Muscle layer of colon (tissue), 2 donors: ENCODE data around the gene RMI2.

Source experiments
- H3K27ac ChIP-seq: one replicate; pipeline ENCODE4 v1.7.0; 2013; ENCODE audit warnings: low read depth, mild to moderate bottlenecking, low read length, moderate library complexity
- H3K27me3 ChIP-seq, 2 donors: one replicate each; pipeline ENCODE4 v1.7.0; 2013; ENCODE audit warnings: low read length in 2 of 2, mild to moderate bottlenecking in 2 of 2; ENCODE audit not compliant: insufficient read depth in 2 of 2, control insufficient read depth in 1 of 2
- H3K36me3 ChIP-seq: one replicate; pipeline ENCODE4 v1.7.0; 2013; ENCODE audit warnings: mild to moderate bottlenecking, low read length; ENCODE audit not compliant: insufficient read depth
- H3K4me1 ChIP-seq: one replicate; pipeline ENCODE4 v1.7.0; 2013; ENCODE audit warnings: mild to moderate bottlenecking, low read length; ENCODE audit not compliant: insufficient read depth
- H3K4me3 ChIP-seq, 2 donors: one replicate each; pipeline ENCODE4 v1.7.0; 2013; ENCODE audit warnings: low read length in 2 of 2, low read depth in 1 of 2, mild to moderate bottlenecking in 1 of 2, moderate library complexity in 1 of 2
- H3K9ac ChIP-seq: one replicate; pipeline ENCODE4 v1.7.0; 2013; ENCODE audit warnings: low read length
- H3K9me3 ChIP-seq: one replicate; pipeline ENCODE4 v1.7.0; 2013; ENCODE audit warnings: mild to moderate bottlenecking, low read length
- donor health status: abdominal sarcoma.
- donor health status: Adenocarcinoma of cecum.

The RMI2 gene

GRCh38 chr16:11313493-11314308 lies 31.6 kb upstream of the RMI2 start:
- H3K4me3 ChIP-seq: no peak overlapping the region
- H3K4me1 ChIP-seq: no peaks in the 10 kb centered on the region
- H3K9me3 ChIP-seq: no peaks in the 10 kb centered on the region
- no peak overlapping the region for H3K27ac ChIP-seq
- H3K36me3 ChIP-seq: no peaks in the 10 kb centered on the region
- H3K27me3 ChIP-seq: no peaks in the 10 kb centered on the region
- H3K9ac ChIP-seq: no peak overlapping the region

GRCh38 chr16:11314309-11314894 lies 30.9 kb upstream of the RMI2 start:
- Histone ChIP-seq H3K27ac (no peak overlapping the region), H3K36me3 (no peaks in the 10 kb centered on the region), H3K27me3 (no peaks in the 10 kb centered on the region)

GRCh38 chr16:11315510-11315909 lies 29.7 kb upstream of the RMI2 start:
- H3K27me3 ChIP-seq: no peaks in the 10 kb centered on the region
- H3K27ac ChIP-seq: no peak overlapping the region
- H3K4me1 ChIP-seq: no peaks in the 10 kb centered on the region
- no peak overlapping the region for H3K4me3 ChIP-seq
- H3K9ac ChIP-seq: no peak overlapping the region
- no peaks in the 10 kb centered on the region for H3K9me3 ChIP-seq
- no peaks in the 10 kb centered on the region for H3K36me3 ChIP-seq

More at GRCh38 chr16:11314309-11314894, 30.9 kb upstream of the RMI2 start:
- no peak overlapping the region for H3K9ac ChIP-seq
- H3K4me1 ChIP-seq: no peaks in the 10 kb centered on the region
- no peak overlapping the region for H3K4me3 ChIP-seq
- no peaks in the 10 kb centered on the region for H3K9me3 ChIP-seq

- H3K9me3 ChIP-seq: no peaks in the 10 kb centered on the region
- no peaks in the 10 kb centered on the region for H3K27me3 ChIP-seq
- no peaks in the 10 kb centered on the region for H3K36me3 ChIP-seq
- no peak overlapping the region for H3K9ac ChIP-seq
- H3K4me1 ChIP-seq: no peaks in the 10 kb centered on the region
- no peak overlapping the region for H3K4me3 ChIP-seq
- H3K27ac ChIP-seq: no peak overlapping the region
Observed at GRCh38 chr16:11316331-11317015, 28.8 kb upstream of the RMI2 start.

DNA sequence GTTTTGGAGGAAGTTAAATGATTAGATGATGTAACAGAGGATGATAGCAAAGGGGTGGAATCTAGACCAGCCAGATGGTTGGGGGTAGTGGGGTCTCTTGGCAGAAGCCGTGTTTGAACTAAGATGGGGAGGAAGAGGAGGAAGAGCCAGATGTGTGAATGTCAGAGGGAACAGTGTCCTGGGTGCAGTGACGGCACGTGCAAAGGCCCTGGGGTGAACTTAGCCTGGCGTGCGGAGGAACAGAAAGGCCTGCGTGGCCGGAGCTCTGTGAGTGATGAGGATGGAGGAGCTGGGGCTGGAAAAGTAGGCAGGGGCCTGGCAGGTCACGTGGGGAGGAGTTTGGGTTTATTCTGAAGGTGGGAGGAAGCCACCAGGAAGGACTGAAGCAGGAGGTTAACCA lies 26.4 kb upstream of the RMI2 start:
- H3K4me3 ChIP-seq: no peak overlapping the region
- no peaks in the 10 kb centered on the region for H3K27me3 ChIP-seq
- H3K27ac ChIP-seq: no peak overlapping the region
- no peak overlapping the region for H3K9ac ChIP-seq
- no peaks in the 10 kb centered on the region for H3K4me1 ChIP-seq
- no peaks in the 10 kb centered on the region for H3K9me3 ChIP-seq
- H3K36me3 ChIP-seq: no peaks in the 10 kb centered on the region

DNA sequence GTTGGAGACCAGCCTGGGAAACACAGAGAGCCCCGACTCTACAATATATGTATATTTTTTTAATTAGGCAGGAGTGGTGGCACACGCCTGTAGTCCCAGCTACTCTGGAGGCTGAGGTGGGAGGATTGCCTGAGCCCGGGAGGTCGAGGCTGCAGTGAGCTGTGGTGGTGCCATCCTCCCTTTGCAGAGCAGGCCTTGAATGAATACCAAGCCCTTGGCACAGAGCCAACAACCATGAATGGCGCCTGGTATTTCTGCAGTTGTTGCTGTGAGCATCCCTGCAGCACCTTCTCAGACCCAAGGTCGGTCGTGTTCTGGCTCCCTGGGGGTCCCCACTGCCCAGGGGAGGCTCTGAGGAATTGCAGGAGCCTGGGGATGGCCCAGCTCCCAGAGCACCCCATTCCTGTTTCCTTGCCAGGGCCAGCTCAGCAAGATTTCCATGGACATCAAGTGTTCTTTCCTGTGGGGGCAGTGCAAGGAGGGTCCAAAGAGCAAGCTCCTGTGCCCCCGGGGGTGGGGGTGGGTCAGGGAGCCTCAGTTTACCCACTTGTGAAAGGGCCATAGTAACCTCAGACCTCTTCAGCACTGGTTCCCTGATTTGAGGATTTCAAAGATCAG lies 25.6 kb upstream of the RMI2 start:
- Histone ChIP-seq H3K27ac (no peak overlapping the region), H3K9me3 (no peaks in the 10 kb centered on the region), H3K9ac (no peak overlapping the region), H3K4me1 (no peaks in the 10 kb centered on the region), H3K27me3 (no peaks in the 10 kb centered on the region), H3K4me3 (no peak overlapping the region), H3K36me3 (no peaks in the 10 kb centered on the region)

- no peaks in the 10 kb centered on the region for H3K27me3 ChIP-seq
- no peaks in the 10 kb centered on the region for H3K4me1 ChIP-seq
- no peaks in the 10 kb centered on the region for H3K36me3 ChIP-seq
- H3K9me3 ChIP-seq: no peaks in the 10 kb centered on the region
- H3K27ac ChIP-seq: no peak overlapping the region
- no peak overlapping the region for H3K4me3 ChIP-seq
- no peak overlapping the region for H3K9ac ChIP-seq
Observed at GRCh38 chr16:11320170-11320569, 25.1 kb upstream of the RMI2 start.

GRCh38 chr16:11321662-11322061 lies 23.6 kb upstream of the RMI2 start:
- H3K4me3 ChIP-seq: no peak overlapping the region

GRCh38 chr16:11322823-11323222 lies 22.4 kb upstream of the RMI2 start:
- H3K9ac ChIP-seq: no peak overlapping the region
- H3K4me1 ChIP-seq: peaks cover 3% of the 10 kb centered on the region
- no peak overlapping the region for H3K27ac ChIP-seq
- no peaks in the 10 kb centered on the region for H3K36me3 ChIP-seq
- no peaks in the 10 kb centered on the region for H3K9me3 ChIP-seq
- H3K27me3 ChIP-seq: no peaks in the 10 kb centered on the region
- H3K4me3 ChIP-seq: no peak overlapping the region

More at GRCh38 chr16:11321662-11322061, 23.6 kb upstream of the RMI2 start:
- H3K27ac ChIP-seq: no peak overlapping the region
- H3K9me3 ChIP-seq: no peaks in the 10 kb centered on the region
- H3K9ac ChIP-seq: no peak overlapping the region
- no peaks in the 10 kb centered on the region for H3K4me1 ChIP-seq
- no peaks in the 10 kb centered on the region for H3K27me3 ChIP-seq
- H3K36me3 ChIP-seq: no peaks in the 10 kb centered on the region

- no peaks in the 10 kb centered on the region for H3K36me3 ChIP-seq
- no peaks in the 10 kb centered on the region for H3K9me3 ChIP-seq
- H3K9ac ChIP-seq: no peak overlapping the region
- no peak overlapping the region for H3K27ac ChIP-seq
- H3K4me1 ChIP-seq: peaks cover 11% of the 10 kb centered on the region
- H3K27me3 ChIP-seq: no peaks in the 10 kb centered on the region
- H3K4me3 ChIP-seq: no peak overlapping the region
Observed at GRCh38 chr16:11323551-11324336, 21.5 kb upstream of the RMI2 start.
